DOHH2 (cell line): ENCODE results near the gene MRGPRF.

Source experiments
- H3F3A ChIP-seq: fragments of 200-600 bp; sonication (generic), shearing (Covaris generic); 2 replicates; pipeline ENCODE4 v1.6.0; 2016; ENCODE audit warnings: antibody characterized with exemption, mild to moderate bottlenecking; ENCODE audit not compliant: control insufficient read depth, insufficient read depth
- H3K27ac ChIP-seq: fragments of 200-600 bp; sonication (generic); 2 replicates; pipeline ENCODE4 v1.5.1; 2014; ENCODE audit warnings: low read depth, mild to moderate bottlenecking, low read length, moderate library complexity
- H3K27me3 ChIP-seq: fragments of 200-600 bp; sonication (generic); 2 replicates; pipeline ENCODE4 v1.6.1; 2014; ENCODE audit warnings: mild to moderate bottlenecking, low read length, mixed read lengths; ENCODE audit not compliant: control insufficient read depth
- H3K36me3 ChIP-seq: fragments of 200-600 bp; sonication (generic); 2 replicates; pipeline ENCODE4 v1.6.1; 2014; ENCODE audit warnings: mild to moderate bottlenecking, low read length, moderate library complexity, mixed read lengths; ENCODE audit not compliant: control insufficient read depth
- H3K4me1 ChIP-seq: fragments of 200-600 bp; sonication (generic); 2 replicates; pipeline ENCODE4 v1.6.1; 2014; ENCODE audit warnings: mild to moderate bottlenecking, low read length, mixed read lengths; ENCODE audit not compliant: control insufficient read depth
- H3K4me2 ChIP-seq: fragments of 200-600 bp; sonication (generic); 2 replicates; pipeline ENCODE4 v1.6.0; 2014; ENCODE audit warnings: mild to moderate bottlenecking, low read length, moderate library complexity
- H3K4me3 ChIP-seq: fragments of 200-600 bp; sonication (generic); 2 replicates; pipeline ENCODE4 v1.5.1; 2014; ENCODE audit warnings: mild to moderate bottlenecking, low read length, mixed read lengths
- H3K79me2 ChIP-seq: fragments of 200-600 bp; sonication (generic); 2 replicates; pipeline ENCODE4 v1.6.1; 2014; ENCODE audit warnings: mild to moderate bottlenecking, low read length, mixed read lengths; ENCODE audit not compliant: control insufficient read depth
- H3K9me2 ChIP-seq: fragments of 200-600 bp; sonication (generic); replicated peaks from 2 replicates; pipeline ENCODE4 v1.6.1; 2014; ENCODE audit warnings: mild to moderate bottlenecking, low read length, mixed read lengths; ENCODE audit not compliant: control insufficient read depth
- H3K9me3 ChIP-seq: fragments of 200-600 bp; sonication (generic); 2 replicates; pipeline ENCODE4 v1.6.1; 2014; ENCODE audit warnings: antibody characterized with exemption, low read length, mixed read lengths; ENCODE audit not compliant: control insufficient read depth, insufficient read depth
- H4K20me1 ChIP-seq: fragments of 200-600 bp; sonication (generic); 2 replicates; pipeline ENCODE4 v1.6.0; 2014; ENCODE audit warnings: low read depth, mild to moderate bottlenecking, antibody characterized with exemption, low read length, moderate library complexity; ENCODE audit not compliant: control insufficient read depth, insufficient read depth
- EZH2phosphoT487 ChIP-seq: fragments of 200-600 bp; sonication (generic); IDR thresholded peaks from 2 replicates; pipeline ENCODE4 v1.6.1; 2017; ENCODE audit warnings: borderline replicate concordance, mild to moderate bottlenecking, antibody characterized with exemption, low read length, moderate library complexity, mixed read lengths
- TF ChIP-seq, protein P1 (sequence below): fragments of 200-600 bp; sonication (generic); IDR thresholded peaks from one replicate; pipeline ENCODE4 v1.5.1; 2014; ENCODE audit warnings: antibody characterized with exemption, mild to moderate bottlenecking, low read depth, low read length; ENCODE audit not compliant: poor library complexity, severe bottlenecking

The MRGPRF gene

DNA sequence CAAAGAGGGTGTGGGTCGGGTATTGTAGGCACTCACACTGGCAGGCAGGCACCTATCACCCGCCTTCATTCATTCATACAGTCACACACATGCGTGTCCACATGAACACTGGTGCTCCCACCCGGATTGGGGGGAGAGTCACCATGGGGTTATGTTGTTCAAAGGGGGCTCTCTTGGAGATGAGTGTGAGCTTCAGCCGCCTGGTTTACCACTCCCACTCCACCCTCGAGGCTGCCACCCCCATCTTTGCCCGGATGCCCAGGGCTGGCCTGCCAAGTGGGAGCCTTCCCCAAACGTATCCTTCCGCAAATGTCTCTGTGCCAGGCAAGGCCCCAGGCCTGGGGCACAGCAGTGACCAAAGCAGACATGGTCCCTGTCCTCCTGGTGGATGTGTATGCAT lies 54.8 kb downstream of the MRGPRF start:
- Histone ChIP-seq H3K4me1 (no peaks in the 10 kb centered on the region), H3K4me3 (no peak overlapping the region), H3F3A (no peaks in the 10 kb centered on the region), H3K27me3 (no peaks in the 10 kb centered on the region), H3K27ac (no peak overlapping the region), H4K20me1 (no peaks in the 10 kb centered on the region), H3K79me2 (no peaks in the 10 kb centered on the region), H3K36me3 (no peaks in the 10 kb centered on the region), H3K4me2 (no peak overlapping the region), H3K9me3 (no peaks in the 10 kb centered on the region), H3K9me2 (no peaks in the 10 kb centered on the region)
- TF ChIP-seq EZH2phosphoT487: no peak
- TF ChIP-seq, protein P1, sequence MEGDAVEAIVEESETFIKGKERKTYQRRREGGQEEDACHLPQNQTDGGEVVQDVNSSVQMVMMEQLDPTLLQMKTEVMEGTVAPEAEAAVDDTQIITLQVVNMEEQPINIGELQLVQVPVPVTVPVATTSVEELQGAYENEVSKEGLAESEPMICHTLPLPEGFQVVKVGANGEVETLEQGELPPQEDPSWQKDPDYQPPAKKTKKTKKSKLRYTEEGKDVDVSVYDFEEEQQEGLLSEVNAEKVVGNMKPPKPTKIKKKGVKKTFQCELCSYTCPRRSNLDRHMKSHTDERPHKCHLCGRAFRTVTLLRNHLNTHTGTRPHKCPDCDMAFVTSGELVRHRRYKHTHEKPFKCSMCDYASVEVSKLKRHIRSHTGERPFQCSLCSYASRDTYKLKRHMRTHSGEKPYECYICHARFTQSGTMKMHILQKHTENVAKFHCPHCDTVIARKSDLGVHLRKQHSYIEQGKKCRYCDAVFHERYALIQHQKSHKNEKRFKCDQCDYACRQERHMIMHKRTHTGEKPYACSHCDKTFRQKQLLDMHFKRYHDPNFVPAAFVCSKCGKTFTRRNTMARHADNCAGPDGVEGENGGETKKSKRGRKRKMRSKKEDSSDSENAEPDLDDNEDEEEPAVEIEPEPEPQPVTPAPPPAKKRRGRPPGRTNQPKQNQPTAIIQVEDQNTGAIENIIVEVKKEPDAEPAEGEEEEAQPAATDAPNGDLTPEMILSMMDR: no peak

DNA sequence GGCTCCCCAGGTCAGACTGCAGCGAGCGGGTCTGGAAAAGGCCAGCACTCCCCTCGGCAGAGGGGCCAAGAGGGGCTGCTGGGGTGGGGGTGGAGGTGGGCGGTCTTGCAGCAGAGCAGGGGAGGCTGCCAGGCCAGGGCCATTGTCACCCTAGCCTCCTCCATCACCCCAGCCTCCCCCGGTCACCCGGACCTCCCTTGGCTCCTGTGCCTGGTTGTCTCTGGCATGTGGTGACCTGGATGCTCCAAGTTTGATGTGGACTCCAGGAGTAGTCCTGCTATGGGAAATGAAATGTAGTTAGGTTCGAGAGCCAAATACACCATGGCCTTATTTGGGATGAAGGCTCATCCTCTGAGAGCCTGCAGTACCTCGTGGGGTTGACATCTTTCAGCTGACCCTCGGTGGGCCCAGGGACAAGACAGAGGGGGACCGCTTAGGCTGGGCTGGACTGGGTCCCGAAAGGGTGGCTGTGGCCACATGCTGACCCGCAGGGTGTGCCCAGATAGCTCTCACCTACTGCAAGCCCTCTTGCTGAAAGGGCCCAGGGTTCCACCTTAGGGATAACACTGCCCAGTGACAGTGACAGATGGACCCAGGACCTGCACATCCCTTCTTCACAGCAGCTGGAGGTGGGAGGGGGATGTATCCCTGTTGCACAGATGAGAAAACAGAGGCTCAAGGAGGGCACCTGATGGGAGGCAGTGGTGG lies 56.3 kb downstream of the MRGPRF start:
- Histone ChIP-seq H3K79me2 (no peaks in the 10 kb centered on the region), H4K20me1 (no peaks in the 10 kb centered on the region), H3K9me2 (no peaks in the 10 kb centered on the region), H3K4me1 (no peaks in the 10 kb centered on the region), H3K36me3 (no peaks in the 10 kb centered on the region), H3K4me3 (no peak overlapping the region), H3K27ac (no peak overlapping the region), H3K9me3 (no peaks in the 10 kb centered on the region), H3K27me3 (no peaks in the 10 kb centered on the region), H3K4me2 (no peak overlapping the region), H3F3A (no peaks in the 10 kb centered on the region)
- TF ChIP-seq, protein P1: no peak
- no peak for TF ChIP-seq EZH2phosphoT487

DNA sequence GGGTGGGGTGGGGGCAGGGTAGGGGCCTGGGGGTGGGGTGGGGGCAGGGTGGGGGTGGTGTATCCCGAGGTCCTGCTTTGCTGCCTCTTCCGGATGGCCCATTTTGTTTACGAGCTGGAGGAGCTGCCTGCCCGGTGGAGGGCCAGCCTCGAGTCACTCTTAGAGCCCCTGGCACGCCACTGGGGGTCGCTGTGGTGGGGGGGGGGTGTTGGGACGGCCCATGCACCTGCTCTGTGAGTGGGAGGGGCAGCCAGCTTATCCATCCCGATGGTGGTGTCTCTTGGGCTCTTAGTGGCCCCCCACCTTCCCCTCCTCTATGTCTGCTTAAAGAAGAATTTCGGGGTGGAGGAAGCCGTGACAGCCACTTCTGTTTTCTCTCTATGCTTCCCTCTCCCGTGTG lies 56.9 kb downstream of the MRGPRF start:
- Histone ChIP-seq H3K9me2 (no peaks in the 10 kb centered on the region), H3F3A (no peaks in the 10 kb centered on the region), H3K79me2 (no peaks in the 10 kb centered on the region), H3K27me3 (no peaks in the 10 kb centered on the region), H4K20me1 (no peaks in the 10 kb centered on the region), H3K4me3 (no peak overlapping the region), H3K4me2 (no peak overlapping the region), H3K36me3 (no peaks in the 10 kb centered on the region), H3K4me1 (no peaks in the 10 kb centered on the region), H3K27ac (no peak overlapping the region), H3K9me3 (no peaks in the 10 kb centered on the region)
- TF ChIP-seq, protein P1: peak; percentile 61
- no peak for TF ChIP-seq EZH2phosphoT487
